GM19240 (cell line): ENCODE data around the gene SPATA16.
"Not testable (repeated sequence)": the region's sequence is repeated elsewhere in the genome, so short reads cannot be mapped to it uniquely, and the experiment has no call there.

Experiments
- DNase-seq: peaks from one replicate; pipeline ENCODE4 v3.0.0; 2011; ENCODE audit warnings: low spot score; ENCODE audit not compliant: insufficient read length

Gene SPATA16

GRCh38 chr3:173064631-173065030 is 76.4 kb downstream of the SPATA16 start:
- no peak for DNase-seq

- DNase-seq: no peak
Observed at GRCh38 chr3:173058229-173058628, 82.8 kb downstream of the SPATA16 start.

- no peak for DNase-seq
Observed at GRCh38 chr3:173055228-173055933, 85.7 kb downstream of the SPATA16 start.

- DNase-seq: no peak
Observed at GRCh38 chr3:173049360-173049759, 91.7 kb downstream of the SPATA16 start.

GRCh38 chr3:173045770-173046382 is 95.2 kb downstream of the SPATA16 start:
- DNase-seq: no peak

GRCh38 chr3:173044998-173045397 is 96.0 kb downstream of the SPATA16 start:
- DNase-seq: no peak

DNA sequence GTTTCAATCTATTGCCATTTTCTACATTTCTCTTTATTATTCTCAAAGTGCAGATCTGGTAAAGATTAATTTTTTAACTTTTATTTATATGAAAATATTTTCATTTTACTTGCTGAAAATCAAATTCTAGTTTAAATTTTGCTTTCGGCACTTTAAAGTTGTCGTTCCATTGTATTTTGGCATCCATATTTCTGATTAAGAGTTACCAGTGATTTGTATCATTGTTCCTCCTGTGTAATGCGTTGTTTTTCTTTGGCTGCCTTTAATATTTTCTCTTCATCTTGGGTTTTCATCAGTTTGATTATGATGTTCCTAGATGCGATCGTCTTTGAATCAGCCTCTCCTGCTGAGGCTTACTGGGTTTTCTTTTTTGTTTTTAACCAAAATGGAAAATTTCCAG is 97.3 kb downstream of the SPATA16 start:
- no peak for DNase-seq

DNA sequence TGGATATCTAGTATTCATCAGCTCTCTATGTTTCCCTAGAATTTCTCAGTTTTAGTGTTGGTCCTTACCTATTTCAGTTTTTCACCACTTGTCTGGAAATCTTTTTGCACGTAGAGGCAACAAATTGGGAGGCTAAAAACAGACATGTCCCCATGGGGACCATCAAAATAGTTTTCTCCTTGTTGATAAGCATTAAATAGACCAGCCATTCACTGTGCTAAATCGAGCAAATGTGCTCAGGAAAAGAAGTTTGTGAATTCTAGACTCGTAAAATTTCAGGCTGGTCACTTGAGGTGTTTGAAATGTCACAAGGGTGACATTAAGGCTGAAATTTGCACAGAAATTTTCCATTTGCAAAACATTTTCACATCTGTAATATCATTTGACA is 102.6 kb downstream of the SPATA16 start:
- no peak for DNase-seq

GRCh38 chr3:173037840-173038483 is 103.1 kb downstream of the SPATA16 start:
- no peak for DNase-seq

- no peak for DNase-seq
Observed at GRCh38 chr3:173030273-173030672, 110.8 kb downstream of the SPATA16 start.

- DNase-seq: no peak
Observed at GRCh38 chr3:173028351-173028750, 112.7 kb downstream of the SPATA16 start.

- no peak for DNase-seq
Observed at GRCh38 chr3:173027429-173027828, 113.6 kb downstream of the SPATA16 start.

- DNase-seq: no peak
Observed at GRCh38 chr3:173025941-173026340, 115.1 kb downstream of the SPATA16 start.

GRCh38 chr3:173021547-173022185 is 119.4 kb downstream of the SPATA16 start:
- no peak for DNase-seq

DNA sequence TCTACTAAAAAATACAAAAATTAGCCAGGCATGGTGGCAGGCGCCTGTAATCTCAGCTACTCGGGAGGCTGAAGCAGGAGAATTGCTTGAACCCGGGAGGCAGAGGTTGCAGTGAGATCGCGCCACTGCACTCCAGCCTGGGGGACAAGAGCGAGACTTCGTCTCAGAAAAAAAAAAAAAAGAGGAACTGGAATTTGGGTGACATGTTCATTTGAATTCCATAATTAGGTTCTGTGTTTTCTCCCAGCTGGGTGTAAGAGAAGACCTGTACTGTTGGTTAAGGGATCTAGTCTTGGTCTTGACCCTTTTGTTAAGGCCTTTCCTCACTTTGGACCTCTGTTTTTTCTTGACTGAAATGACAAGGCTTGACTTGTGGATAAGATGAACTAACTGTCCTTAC is 120.9 kb downstream of the SPATA16 start:
- DNase-seq: not testable (repeated sequence)

- no peak for DNase-seq
Observed at GRCh38 chr3:173019378-173019777, 121.7 kb downstream of the SPATA16 start.

DNA sequence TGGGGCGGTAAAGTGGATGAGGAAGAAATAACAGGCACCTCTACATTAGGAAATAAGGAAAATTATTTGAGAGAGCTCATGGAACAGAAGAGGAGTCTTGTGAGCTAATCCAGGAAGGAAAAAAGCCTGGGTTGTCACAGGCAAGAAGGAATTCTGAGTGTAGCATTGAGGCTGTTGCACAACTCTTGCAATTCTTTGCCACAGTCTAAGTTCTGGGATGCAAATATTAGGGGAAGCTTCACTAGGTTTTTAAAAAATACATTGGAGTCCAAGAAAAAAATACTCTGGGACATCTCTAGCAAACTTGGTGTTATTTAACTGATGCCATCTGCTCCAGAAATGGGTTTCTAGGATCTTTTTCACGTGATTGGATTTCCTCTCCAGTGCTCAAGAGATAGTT is 122.3 kb downstream of the SPATA16 start:
- DNase-seq: no peak

DNA sequence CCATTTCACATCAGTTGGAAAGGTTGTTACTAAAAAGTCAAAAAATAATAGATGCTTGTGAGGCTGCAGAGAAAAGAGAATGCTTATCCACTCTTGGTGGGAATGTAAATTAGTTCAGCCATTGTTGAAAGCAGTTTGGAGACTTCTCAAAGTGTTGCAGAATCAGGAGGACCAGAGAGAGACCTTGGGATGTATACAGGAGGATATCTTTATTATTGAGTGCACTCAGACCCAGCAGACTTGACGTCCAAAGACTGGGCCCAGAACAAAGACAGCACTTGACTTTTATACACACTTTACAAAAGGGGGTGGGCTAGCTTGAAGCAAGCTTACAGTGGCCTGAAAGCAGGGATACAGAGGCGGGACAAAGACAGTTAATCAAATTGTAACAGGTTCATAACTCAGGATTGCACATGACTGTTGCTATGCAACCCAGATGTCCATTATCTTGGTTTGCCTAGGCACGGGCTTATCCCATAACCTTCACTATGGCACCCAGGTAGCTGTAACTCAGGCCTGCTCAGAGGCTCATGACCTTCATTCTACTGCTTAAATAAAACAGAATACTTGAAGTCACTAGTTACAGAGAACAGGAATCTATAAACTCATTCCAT is 127.7 kb downstream of the SPATA16 start:
- DNase-seq: no peak

DNA sequence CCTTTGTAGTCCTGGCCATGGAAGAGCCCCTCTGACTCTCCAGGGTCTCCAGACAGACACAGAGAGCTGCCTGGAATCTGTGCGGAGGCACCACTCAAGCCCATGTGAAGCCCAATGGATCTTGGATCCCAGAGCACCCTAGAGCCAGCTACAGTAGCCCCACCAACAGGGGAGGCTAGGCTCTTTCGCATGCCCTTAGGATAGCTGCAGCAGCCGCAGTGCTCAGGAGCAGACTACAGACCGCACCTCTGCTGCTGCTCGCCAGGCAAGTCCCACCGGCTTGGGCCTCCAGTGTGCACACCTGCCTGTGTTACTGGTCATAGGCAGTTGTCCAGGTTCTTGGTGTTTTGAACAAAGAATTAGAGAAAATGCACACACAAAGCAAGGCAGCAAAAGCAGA is 131.6 kb downstream of the SPATA16 start:
- no peak for DNase-seq

- DNase-seq: no peak
Observed at GRCh38 chr3:173008978-173009377, 132.1 kb downstream of the SPATA16 start.

- DNase-seq: no peak
Observed at GRCh38 chr3:173007079-173007723, 133.8 kb downstream of the SPATA16 start.
